GM10266 (cell line): ENCODE data around the gene LIPM.

Experiments
- DNase-seq: peaks from one replicate; pipeline ENCODE4 v3.0.0; 2012; ENCODE audit errors: extremely low spot score
- TF ChIP-seq, protein P1 (sequence below): IDR thresholded peaks from 2 replicates; pipeline ENCODE4 v1.5.1; 2012; ENCODE audit warnings: mild to moderate bottlenecking, low read depth; ENCODE audit not compliant: control insufficient read depth, insufficient read depth; ENCODE audit errors: missing control alignments

Gene LIPM

DNA sequence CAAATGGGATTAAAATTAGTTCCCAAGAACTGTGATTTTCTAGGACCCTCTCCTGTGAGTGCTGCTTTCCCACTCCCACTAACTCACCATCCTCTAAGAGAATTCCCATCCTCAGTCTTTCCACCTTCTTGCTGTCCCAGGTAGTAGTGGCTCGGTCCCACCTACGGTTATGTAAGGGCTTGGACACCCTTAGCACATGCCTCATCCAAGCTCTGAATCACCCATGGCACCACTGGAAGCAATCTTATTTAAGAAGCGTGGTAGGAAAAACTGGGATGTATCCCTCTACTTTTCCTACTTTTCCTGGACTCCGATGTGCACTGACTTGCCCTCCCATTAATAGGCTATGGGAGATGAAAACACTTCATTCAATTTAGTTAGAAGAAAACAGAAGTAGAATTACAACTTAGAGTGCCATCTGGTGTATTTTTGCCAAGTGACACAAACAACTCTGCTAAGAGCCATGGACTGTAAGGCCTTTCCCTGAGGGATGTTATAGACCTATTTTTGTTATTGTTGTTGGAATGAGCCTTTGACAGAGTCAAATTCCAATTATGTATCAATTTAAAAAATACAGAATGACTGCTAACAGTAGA lies 62.8 kb downstream of the LIPM start:
- DNase-seq: no peak
- TF ChIP-seq, protein P1, sequence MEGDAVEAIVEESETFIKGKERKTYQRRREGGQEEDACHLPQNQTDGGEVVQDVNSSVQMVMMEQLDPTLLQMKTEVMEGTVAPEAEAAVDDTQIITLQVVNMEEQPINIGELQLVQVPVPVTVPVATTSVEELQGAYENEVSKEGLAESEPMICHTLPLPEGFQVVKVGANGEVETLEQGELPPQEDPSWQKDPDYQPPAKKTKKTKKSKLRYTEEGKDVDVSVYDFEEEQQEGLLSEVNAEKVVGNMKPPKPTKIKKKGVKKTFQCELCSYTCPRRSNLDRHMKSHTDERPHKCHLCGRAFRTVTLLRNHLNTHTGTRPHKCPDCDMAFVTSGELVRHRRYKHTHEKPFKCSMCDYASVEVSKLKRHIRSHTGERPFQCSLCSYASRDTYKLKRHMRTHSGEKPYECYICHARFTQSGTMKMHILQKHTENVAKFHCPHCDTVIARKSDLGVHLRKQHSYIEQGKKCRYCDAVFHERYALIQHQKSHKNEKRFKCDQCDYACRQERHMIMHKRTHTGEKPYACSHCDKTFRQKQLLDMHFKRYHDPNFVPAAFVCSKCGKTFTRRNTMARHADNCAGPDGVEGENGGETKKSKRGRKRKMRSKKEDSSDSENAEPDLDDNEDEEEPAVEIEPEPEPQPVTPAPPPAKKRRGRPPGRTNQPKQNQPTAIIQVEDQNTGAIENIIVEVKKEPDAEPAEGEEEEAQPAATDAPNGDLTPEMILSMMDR: no peak

DNA sequence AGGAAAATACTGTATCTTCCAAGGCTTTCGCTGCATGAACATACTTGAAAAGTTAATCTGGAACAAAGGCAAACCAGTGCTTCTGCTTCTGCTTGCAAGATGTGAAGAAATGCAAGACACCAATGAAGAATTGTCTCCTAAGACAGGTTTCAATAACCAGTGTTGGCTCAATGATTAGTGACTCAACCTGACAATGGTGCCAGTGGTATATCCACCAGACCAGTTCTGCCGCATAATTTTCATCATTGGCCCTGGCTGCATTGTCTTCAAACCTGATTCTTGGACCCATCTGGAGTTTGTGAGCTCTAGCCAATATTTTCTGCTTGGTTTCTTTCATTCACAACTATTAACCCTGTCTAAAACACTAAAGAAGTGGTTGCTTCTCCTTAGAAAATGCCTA lies 63.9 kb downstream of the LIPM start:
- TF ChIP-seq, protein P1: no peak
- DNase-seq: no peak

DNA sequence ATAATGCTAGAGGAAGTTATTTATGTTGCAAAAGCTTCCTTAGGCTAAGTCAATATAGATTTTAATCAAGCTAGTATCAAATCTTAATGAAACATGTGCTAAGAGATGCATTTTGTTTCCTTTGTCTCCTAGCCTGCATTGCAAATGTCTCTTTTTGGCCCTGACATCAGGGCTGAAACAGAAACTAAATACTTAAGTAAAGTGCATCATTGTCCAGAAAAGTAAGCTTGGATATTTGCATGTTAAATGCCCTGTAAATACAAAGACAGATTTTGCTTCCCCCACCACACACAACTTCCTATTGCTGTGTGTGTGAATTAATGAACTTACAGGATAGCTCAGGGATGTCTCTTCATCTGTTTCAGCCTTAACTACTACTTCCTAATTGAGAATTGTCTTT lies 67.6 kb downstream of the LIPM start:
- TF ChIP-seq, protein P1: no peak
- DNase-seq: no peak
